Skeletal muscle tissue (tissue), 4 donors: ENCODE results near the gene GLYATL1B. TPM values are rescaled to one million over a fixed set of nuclear protein-coding genes. Genes with fewer than 3 reads are reported as not detected.

Experiments
- H3K27ac ChIP-seq: one replicate; pipeline ENCODE4 v1.7.0; 2013; ENCODE audit warnings: mild to moderate bottlenecking, low read depth, low read length, inconsistent platforms
- H3K27me3 ChIP-seq, 3 donors: one replicate each; pipeline ENCODE4 v1.7.0; 2013; ENCODE audit warnings: low read length in 3 of 3; ENCODE audit not compliant: control insufficient read depth in 3 of 3, insufficient read depth in 3 of 3
- H3K36me3 ChIP-seq, 3 donors: one replicate each; pipeline ENCODE4 v1.7.0; 2013; ENCODE audit warnings: low read length in 3 of 3; ENCODE audit not compliant: control insufficient read depth in 3 of 3, insufficient read depth in 3 of 3
- H3K4me1 ChIP-seq, 3 donors: one replicate each; pipeline ENCODE4 v1.7.0; 2013; ENCODE audit warnings: low read length in 3 of 3, mild to moderate bottlenecking in 3 of 3; ENCODE audit not compliant: control insufficient read depth in 3 of 3, insufficient read depth in 3 of 3
- H3K4me3 ChIP-seq, 3 donors: one replicate each; pipeline ENCODE4 v1.7.0; 2013; ENCODE audit warnings: low read length in 3 of 3
- H3K9ac ChIP-seq, 3 donors: one replicate each; pipeline ENCODE4 v1.7.0; 2013; ENCODE audit warnings: low read length in 3 of 3, mild to moderate bottlenecking in 3 of 3, moderate library complexity in 2 of 3, low read depth in 1 of 3
- H3K9me3 ChIP-seq, 3 donors: one replicate each; pipeline ENCODE4 v1.7.0; 2013; ENCODE audit warnings: low read length in 3 of 3; ENCODE audit not compliant: control insufficient read depth in 3 of 3
- total RNA-seq: library from RNA; depleted of rRNA; stranded (reverse); fragments of >200 nt; gene quantifications from one replicate; pipeline ENCODE4 v1.2.3, GENCODE V29; 2014
- donor health status: Osteomylitis.

GLYATL1B gene
- total RNA-seq, 1 donor from 2014 or later = not detected

- Histone ChIP-seq H3K36me3 (no peaks in the 10 kb centered on the region), H3K9me3 (no peaks in the 10 kb centered on the region), H3K4me3 (peak overlapping the region; percentile 70 to 76 (median 73)), H3K27ac (peak overlapping the region; percentile 54), H3K27me3 (no peaks in the 10 kb centered on the region), H3K4me1 (peaks cover 9 to 34% (median 24%) of the 10 kb centered on the region in 3 donors), H3K9ac (peak overlapping the region; percentile 54 to 57 (median 55))
Measured at GRCh38 chr11:59144096-59144495, 58.0 kb downstream of the GLYATL1B start.

Other genes with a start within 250 kb of the GLYATL1B start
- 0.52 TPM for gene GLYATL2, start 241.6 kb upstream of the GLYATL1B start, total RNA-seq
- gene GLYATL1, start 146.8 kb upstream of the GLYATL1B start, total RNA-seq = not detected
- gene FAM111B, start 20.9 kb downstream of the GLYATL1B start, total RNA-seq = 3.7 TPM
- gene FAM111A, start 56.5 kb downstream of the GLYATL1B start, total RNA-seq = 17.2 TPM
- 9.9 TPM for gene DTX4, start 85.8 kb downstream of the GLYATL1B start, total RNA-seq
- 11.0 TPM for gene MPEG1, start 126.6 kb downstream of the GLYATL1B start, total RNA-seq